Measurements from ENCODE around the gene HRC. TPM values are rescaled to one million over a fixed set of nuclear protein-coding genes. Genes with fewer than 3 reads are reported as not detected.

The HRC gene
- polyA plus RNA-seq, 1 of the 3 experiments (the other 2 are of a cell fraction), result not detected

- POLR2A ChIA-PET, result no interaction called here
- no peak overlapping the region for H3K27ac ChIP-seq (ENCODE audit: low read depth in 2 of 2, low read length in 1 of 2)
- no peaks in the 10 kb centered on the region for H3K79me2 ChIP-seq (ENCODE audit: insufficient read depth)
- H3K9me3 ChIP-seq, result no peaks in the 10 kb centered on the region
- CTCF ChIA-PET, result interaction anchor here (1.8 kb wide), 1 partner anchor 35 kb away, joined by 12 read pairs; no protein-coding TSS in a partner anchor
- H3K4me3 ChIP-seq (ENCODE audit: low read depth in 2 of 2, low read length in 1 of 2), result no peak overlapping the region
- no peaks in the 10 kb centered on the region for H3K27me3 ChIP-seq (ENCODE audit: insufficient read depth)
- no peaks in the 10 kb centered on the region for H3K9me2 ChIP-seq
- TF ChIP-seq ZBTB33 (IDR thresholded peaks at IDR 0.05; ENCODE audit: borderline replicate concordance, low read depth) (no peak), EZH2phosphoT487 (IDR thresholded peaks at IDR 0.05; ENCODE audit: borderline replicate concordance, low read depth) (no peak), FOSL2 (IDR thresholded peaks at IDR 0.05; ENCODE audit: borderline replicate concordance, low read depth) (no peak)
- H4K20me1 ChIP-seq (ENCODE audit: insufficient read depth), result no peaks in the 10 kb centered on the region
- H2AFZ ChIP-seq (ENCODE audit: low read depth), result no peak overlapping the region
- H3K4me2 ChIP-seq, result no peak overlapping the region
- WGBS (ENCODE audit: low lambda C conversion rate), result 92% methylated on average over 49 of the region's 49 CpGs
- no peak overlapping the region for H3K9ac ChIP-seq
- peaks cover 7 to 8% of the 10 kb centered on the region in 2 experiments; a peak in 2 of 4 replicates for H3K4me1 ChIP-seq (ENCODE audit: control insufficient read depth in 1 of 2, insufficient read depth in 2 of 2, low read depth in 1 of 2, low read length in 1 of 2)
- no peaks in the 10 kb centered on the region for H3F3A ChIP-seq (replicated peaks; ENCODE audit: insufficient read depth)
- DNase-seq, result peak; percentile 22
- H3K36me3 ChIP-seq (replicated peaks in 1 of 2; ENCODE audit: control insufficient read depth in 1 of 2, insufficient read depth in 2 of 2, low read length in 1 of 2), result no peaks in the 10 kb centered on the region
Observed at GRCh38 chr19:49132974-49133609, 22.1 kb downstream of the HRC start.

GRCh38 chr19:49130325-49130724 is 24.9 kb downstream of the HRC start:
- CTCF ChIA-PET, result interaction anchor here (0.7 to 2.0 kb wide), 5 partner anchors 16 to 69 kb away, joined by 4 to 9 read pairs (median 6); partner anchors contain the start of gene LIN7B
- H3K4me1 ChIP-seq (ENCODE audit: control insufficient read depth in 1 of 2, insufficient read depth in 2 of 2, low read depth in 1 of 2, low read length in 1 of 2), result peaks cover 10 to 11% of the 10 kb centered on the region in 2 experiments; a peak in 2 of 4 replicates
- TF ChIP-seq GATA2 (CRISPR knock-in tag; IDR thresholded peaks at IDR 0.05), result no peak
- TF ChIP-seq GABPA (IDR thresholded peaks at IDR 0.05; ENCODE audit: low read depth), result no peak
- no peak for TF ChIP-seq ZBTB33 (IDR thresholded peaks at IDR 0.05; ENCODE audit: borderline replicate concordance, low read depth)
- no peak for TF ChIP-seq USF2 (IDR thresholded peaks at IDR 0.05; ENCODE audit: borderline replicate concordance, low read depth, low read length)
- TF ChIP-seq JUND (IDR thresholded peaks at IDR 0.05), result no peak
- TF ChIP-seq USF1 (IDR thresholded peaks at IDR 0.05; ENCODE audit: borderline replicate concordance, low read depth), result no peak
- no peak for TF ChIP-seq REST (IDR thresholded peaks at IDR 0.05; ENCODE audit: low read depth, low read length)
- no peak for TF ChIP-seq MAX (IDR thresholded peaks at IDR 0.05; ENCODE audit: low read depth)
- TF ChIP-seq EZH2phosphoT487 (IDR thresholded peaks at IDR 0.05; ENCODE audit: borderline replicate concordance, low read depth), result no peak
- TF ChIP-seq SMC3 (IDR thresholded peaks at IDR 0.05; ENCODE audit: low read depth, low read length), result no peak
- no peak for TF ChIP-seq CHD2 (IDR thresholded peaks at IDR 0.05; ENCODE audit: low read length, partially characterized antibody)

More at GRCh38 chr19:49130325-49130724, 24.9 kb downstream of the HRC start:
- no peaks in the 10 kb centered on the region for H3K79me2 ChIP-seq (ENCODE audit: insufficient read depth)
- H3K27ac ChIP-seq (ENCODE audit: low read depth in 2 of 2, low read length in 1 of 2), result no peak overlapping the region
- H3K9me2 ChIP-seq, result no peaks in the 10 kb centered on the region
- no peaks in the 10 kb centered on the region for H4K20me1 ChIP-seq (ENCODE audit: insufficient read depth)
- H3K27me3 ChIP-seq (ENCODE audit: insufficient read depth), result no peaks in the 10 kb centered on the region
- H3K4me3 ChIP-seq (ENCODE audit: low read depth in 2 of 2, low read length in 1 of 2), result no peak overlapping the region
- no peak overlapping the region for H3K4me2 ChIP-seq
- DNase-seq, result no peak
- H3K36me3 ChIP-seq (replicated peaks in 1 of 2; ENCODE audit: control insufficient read depth in 1 of 2, insufficient read depth in 2 of 2, low read length in 1 of 2), result no peaks in the 10 kb centered on the region
- H3K9me3 ChIP-seq, result no peaks in the 10 kb centered on the region
- H3F3A ChIP-seq (replicated peaks; ENCODE audit: insufficient read depth), result no peaks in the 10 kb centered on the region
- H2AFZ ChIP-seq (ENCODE audit: low read depth), result no peak overlapping the region
- H3K9ac ChIP-seq, result no peak overlapping the region
- POLR2A ChIA-PET, result interaction anchor here (0.6 to 0.7 kb wide), 2 partner anchors 10 to 63 kb away, joined by 3 read pairs; no protein-coding TSS in a partner anchor
- 96% methylated on average over 23 of the region's 24 CpGs for WGBS (ENCODE audit: low lambda C conversion rate)
